AG09319 (cell line): ENCODE results near the gene SP4.

Experiments
- DNase-seq: peaks from one replicate; pipeline ENCODE4 v3.0.0-alpha.2; 2010; ENCODE audit warnings: low read depth; ENCODE audit errors: extremely low read depth
- CTCF ChIP-seq: IDR thresholded peaks from 2 replicates; pipeline ENCODE4 v1.5.1; 2011; ENCODE audit warnings: low read depth, mild to moderate bottlenecking, inconsistent platforms, low read length, moderate library complexity

The SP4 gene

DNA sequence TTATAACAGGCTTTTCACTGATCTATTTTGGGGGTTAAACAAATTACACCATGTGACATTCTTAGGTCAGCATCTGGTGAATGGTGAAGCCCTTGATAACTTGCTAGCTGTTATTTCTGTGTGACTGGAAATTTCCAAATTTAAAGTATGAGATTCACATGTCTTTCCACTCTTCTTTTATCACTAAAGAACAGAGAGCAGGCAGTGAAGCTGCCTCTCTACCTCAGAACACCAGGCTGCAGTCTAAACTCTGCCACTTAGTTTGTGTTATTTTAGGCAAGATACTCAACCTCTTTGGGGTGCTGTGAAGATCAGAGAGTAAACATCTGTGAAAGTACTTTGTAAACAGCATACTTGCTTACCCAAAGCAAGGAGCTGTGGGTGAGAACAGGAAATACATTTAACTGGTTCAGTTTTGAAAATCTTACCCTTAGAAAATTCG is 15.5 kb upstream of the SP4 start:
- no peak for TF ChIP-seq CTCF
- no peak for DNase-seq

- no peak for TF ChIP-seq CTCF
- DNase-seq = no peak
Observed at GRCh38 chr7:21412957-21413356, 14.9 kb upstream of the SP4 start.

- DNase-seq = no peak
- no peak for TF ChIP-seq CTCF
Observed at GRCh38 chr7:21413502-21413901, 14.4 kb upstream of the SP4 start.

DNA sequence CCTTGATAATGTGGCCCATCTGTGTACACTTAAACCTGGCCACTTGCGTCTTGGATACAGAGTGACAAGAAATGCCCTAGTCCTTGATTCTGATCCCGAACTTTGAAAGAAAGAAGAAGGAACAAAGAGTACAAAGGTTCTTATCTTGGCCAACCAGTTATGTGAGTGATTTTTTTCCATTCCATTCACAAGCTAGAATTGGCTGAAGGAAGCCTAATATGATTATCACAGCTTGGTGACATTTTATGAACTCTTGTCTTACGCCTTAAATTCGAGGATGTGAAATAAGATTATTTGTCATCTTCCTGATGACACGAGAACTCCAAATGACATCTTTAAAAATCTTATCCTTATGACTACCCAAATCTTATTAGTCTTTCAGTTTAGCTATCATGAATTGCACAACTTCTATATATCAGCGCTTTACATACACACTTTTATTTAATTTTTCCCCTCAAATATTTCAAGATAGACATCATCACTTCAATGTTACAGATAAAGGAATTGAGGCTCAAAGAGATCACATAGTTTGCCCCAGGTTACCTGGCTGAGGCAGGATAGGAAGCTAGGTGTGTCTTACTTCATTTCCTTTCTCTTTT is 13.0 kb upstream of the SP4 start:
- no peak for TF ChIP-seq CTCF
- DNase-seq = no peak

GRCh38 chr7:21417647-21418046 is 10.2 kb upstream of the SP4 start:
- TF ChIP-seq CTCF = no peak
- no peak for DNase-seq

GRCh38 chr7:21422751-21423150 is 5.1 kb upstream of the SP4 start:
- DNase-seq = no peak
- no peak for TF ChIP-seq CTCF

DNA sequence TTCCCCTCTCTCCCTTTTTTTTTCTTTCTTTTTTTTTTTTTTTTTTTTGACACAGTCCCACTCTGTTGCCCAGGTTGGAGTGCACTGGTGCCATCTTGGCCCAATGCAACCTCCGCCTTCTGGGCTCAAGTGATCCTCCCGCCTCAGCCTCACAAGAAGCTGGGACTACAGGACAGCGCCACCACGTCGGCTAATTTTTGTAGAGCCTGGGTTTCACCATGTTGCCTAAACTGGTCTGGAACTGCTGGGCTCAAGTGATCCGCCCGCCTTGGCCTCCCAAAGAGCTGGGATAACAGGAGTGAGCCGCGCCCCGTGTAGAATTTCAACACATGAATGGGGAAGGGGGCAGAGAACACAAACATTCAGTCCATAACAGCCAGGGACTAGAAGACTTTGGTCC is 2.6 kb upstream of the SP4 start:
- TF ChIP-seq CTCF = no peak
- DNase-seq = no peak
